Activated T-cell treated with anti-CD3 and anti-CD28 coated beads, Interleukin-2, amount 50 U/mL, for 4 hours (primary cell): Measurements from ENCODE around the gene MRI1. TPM values are rescaled to one million over a fixed set of nuclear protein-coding genes. Genes with fewer than 3 reads are reported as not detected.
"Not testable (repeated sequence)": the region's sequence is repeated elsewhere in the genome, so short reads cannot be mapped to it uniquely, and the experiment has no call there.

Experiments
- ATAC-seq, 2 donors: fragments of 200-7000 bp; cut with Tn5 transposase; one replicate each; pipeline ENCODE4 v1.10.0; 2021
- DNase-seq: peaks from one replicate; pipeline ENCODE4 v3.0.0-alpha.2; 2020
- H3K27me3 Mint-ChIP-seq: one replicate; pipeline ENCODE4 v1.8.0; 2021; ENCODE audit warnings: low read depth, mixed read lengths
- H3K36me3 Mint-ChIP-seq: one replicate; pipeline ENCODE4 v1.8.0; 2022; ENCODE audit warnings: mixed read lengths; ENCODE audit not compliant: insufficient read depth
- H3K4me1 Mint-ChIP-seq: one replicate; pipeline ENCODE4 v1.8.0; 2021; ENCODE audit warnings: low read depth, mixed read lengths
- H3K4me3 Mint-ChIP-seq: one replicate; pipeline ENCODE4 v1.8.0; 2021; ENCODE audit warnings: mild to moderate bottlenecking, moderate library complexity, mixed read lengths
- H3K9me3 Mint-ChIP-seq: one replicate; pipeline ENCODE4 v1.8.0; 2021; ENCODE audit warnings: mixed read lengths
- total RNA-seq, 3 donors: library from RNA; stranded (reverse); gene quantifications; one replicate each; pipeline ENCODE4 v1.2.1, GENCODE V29; 2021

Gene MRI1
- total RNA-seq, 3 donors from 2014 or later: 27.1 to 48.8 (median 33.7) TPM

- Mint-ChIP-seq H3K4me3 (no peak overlapping the region), H3K9me3 (no peaks in the 10 kb centered on the region), H3K4me1 (peaks cover 13% of the 10 kb centered on the region), H3K27me3 (no peaks in the 10 kb centered on the region), H3K36me3 (peaks cover 7% of the 10 kb centered on the region)
- DNase-seq (no peak), ATAC-seq (no peak)
These were observed 5.8 kb downstream of the MRI1 start for GRCh38 chr19:13770013-13770635.

- Mint-ChIP-seq H3K27me3 (no peaks in the 10 kb centered on the region), H3K36me3 (peaks cover 28% of the 10 kb centered on the region), H3K4me3 (peak within 1 kb of the TSS; percentile 100), H3K4me1 (peaks cover 23% of the 10 kb centered on the region), H3K9me3 (no peaks in the 10 kb centered on the region)
- DNase-seq (peak; percentile 75), ATAC-seq (peak; percentile 99 to 100)
These were observed 10.2 kb downstream of the MRI1 start, which contains the start of gene C19orf53 for GRCh38 chr19:13774217-13775191. C19orf53 (plus strand) TSS chr19:13774456; CDS start chr19:13774478, 22 bp downstream.

GRCh38 chr19:13778398-13778797 is 14.1 kb downstream of the MRI1 start:
- Mint-ChIP-seq H3K27me3 (no peaks in the 10 kb centered on the region), H3K4me1 (peaks cover 26% of the 10 kb centered on the region), H3K4me3 (no peak overlapping the region), H3K36me3 (peaks cover 24% of the 10 kb centered on the region), H3K9me3 (no peaks in the 10 kb centered on the region)
- ATAC-seq (no peak), DNase-seq (no peak)

GRCh38 chr19:13778847-13779246 is 14.5 kb downstream of the MRI1 start:
- peaks cover 26% of the 10 kb centered on the region for H3K4me1 Mint-ChIP-seq
- no peaks in the 10 kb centered on the region for H3K9me3 Mint-ChIP-seq
- H3K4me3 Mint-ChIP-seq: no peak overlapping the region
- DNase-seq: no peak
- peaks cover 24% of the 10 kb centered on the region for H3K36me3 Mint-ChIP-seq
- no peaks in the 10 kb centered on the region for H3K27me3 Mint-ChIP-seq
- no peak for ATAC-seq

- H3K27me3 Mint-ChIP-seq, H3K4me3 Mint-ChIP-seq, H3K9me3 Mint-ChIP-seq, DNase-seq, ATAC-seq: not testable (repeated sequence)
- Mint-ChIP-seq H3K4me1 (peaks cover 23% of the 10 kb centered on the region), H3K36me3 (peaks cover 24% of the 10 kb centered on the region)
These were observed 15.5 kb downstream of the MRI1 start for GRCh38 chr19:13779794-13780193.

GRCh38 chr19:13781547-13781946 is 17.2 kb downstream of the MRI1 start:
- DNase-seq (no peak), ATAC-seq (peak in 1 of 2 donors; percentile 23)
- Mint-ChIP-seq H3K27me3 (no peaks in the 10 kb centered on the region), H3K4me3 (no peak overlapping the region), H3K4me1 (peaks cover 14% of the 10 kb centered on the region), H3K9me3 (no peaks in the 10 kb centered on the region), H3K36me3 (peaks cover 15% of the 10 kb centered on the region)

- no peaks in the 10 kb centered on the region for H3K27me3 Mint-ChIP-seq
- H3K4me3 Mint-ChIP-seq: no peak overlapping the region
- H3K36me3 Mint-ChIP-seq: peaks cover 12% of the 10 kb centered on the region
- no peaks in the 10 kb centered on the region for H3K9me3 Mint-ChIP-seq
- no peak for DNase-seq
- peaks cover 18% of the 10 kb centered on the region for H3K4me1 Mint-ChIP-seq
- ATAC-seq: no peak
These were observed 18.2 kb downstream of the MRI1 start for GRCh38 chr19:13782537-13782936.

GRCh38 chr19:13783565-13784500 is 19.5 kb downstream of the MRI1 start:
- ATAC-seq: no peak
- Mint-ChIP-seq H3K36me3 (peaks cover 3% of the 10 kb centered on the region), H3K4me1 (peaks cover 26% of the 10 kb centered on the region), H3K27me3 (no peaks in the 10 kb centered on the region), H3K9me3 (no peaks in the 10 kb centered on the region), H3K4me3 (no peak overlapping the region)
- DNase-seq: no peak

- ATAC-seq: peak; percentile 73 to 78
- H3K9me3 Mint-ChIP-seq: no peaks in the 10 kb centered on the region
- peak; percentile 72 for DNase-seq
- H3K27me3 Mint-ChIP-seq: no peaks in the 10 kb centered on the region
- peaks cover 33% of the 10 kb centered on the region for H3K4me1 Mint-ChIP-seq
- peak overlapping the region; percentile 46 for H3K4me3 Mint-ChIP-seq
- H3K36me3 Mint-ChIP-seq: no peaks in the 10 kb centered on the region
These were observed 20.6 kb downstream of the MRI1 start for GRCh38 chr19:13784731-13785452.

GRCh38 chr19:13788991-13789390 is 24.7 kb downstream of the MRI1 start:
- ATAC-seq (no peak), DNase-seq (no peak)
- Mint-ChIP-seq H3K4me1 (peaks cover 39% of the 10 kb centered on the region), H3K36me3 (no peaks in the 10 kb centered on the region), H3K9me3 (no peaks in the 10 kb centered on the region), H3K27me3 (no peaks in the 10 kb centered on the region), H3K4me3 (no peak overlapping the region)

GRCh38 chr19:13790354-13790753 is 26.0 kb downstream of the MRI1 start:
- Mint-ChIP-seq H3K27me3 (no peaks in the 10 kb centered on the region), H3K4me1 (peaks cover 37% of the 10 kb centered on the region), H3K36me3 (no peaks in the 10 kb centered on the region), H3K9me3 (no peaks in the 10 kb centered on the region), H3K4me3 (peak overlapping the region; percentile 13)
- ATAC-seq (no peak), DNase-seq (no peak)

GRCh38 chr19:13793317-13793716 is 29.0 kb downstream of the MRI1 start:
- Mint-ChIP-seq H3K4me1 (peaks cover 39% of the 10 kb centered on the region), H3K4me3 (peak overlapping the region; percentile 96)
- not testable (repeated sequence) for H3K9me3 Mint-ChIP-seq, H3K27me3 Mint-ChIP-seq, ATAC-seq, DNase-seq, H3K36me3 Mint-ChIP-seq

GRCh38 chr19:13794398-13794756 is 30.1 kb downstream of the MRI1 start:
- H3K4me1 Mint-ChIP-seq: peaks cover 31% of the 10 kb centered on the region
- peak overlapping the region; percentile 96 for H3K4me3 Mint-ChIP-seq
- no peaks in the 10 kb centered on the region for H3K36me3 Mint-ChIP-seq
- ATAC-seq (no peak), DNase-seq (no peak)
- H3K9me3 Mint-ChIP-seq: no peaks in the 10 kb centered on the region
- no peaks in the 10 kb centered on the region for H3K27me3 Mint-ChIP-seq
